ENCODE data around the gene DDX51.
"Not testable (repeated sequence)": the region's sequence is repeated elsewhere in the genome, so short reads cannot be mapped to it uniquely, and the experiment has no call there.

DDX51 gene

DNA sequence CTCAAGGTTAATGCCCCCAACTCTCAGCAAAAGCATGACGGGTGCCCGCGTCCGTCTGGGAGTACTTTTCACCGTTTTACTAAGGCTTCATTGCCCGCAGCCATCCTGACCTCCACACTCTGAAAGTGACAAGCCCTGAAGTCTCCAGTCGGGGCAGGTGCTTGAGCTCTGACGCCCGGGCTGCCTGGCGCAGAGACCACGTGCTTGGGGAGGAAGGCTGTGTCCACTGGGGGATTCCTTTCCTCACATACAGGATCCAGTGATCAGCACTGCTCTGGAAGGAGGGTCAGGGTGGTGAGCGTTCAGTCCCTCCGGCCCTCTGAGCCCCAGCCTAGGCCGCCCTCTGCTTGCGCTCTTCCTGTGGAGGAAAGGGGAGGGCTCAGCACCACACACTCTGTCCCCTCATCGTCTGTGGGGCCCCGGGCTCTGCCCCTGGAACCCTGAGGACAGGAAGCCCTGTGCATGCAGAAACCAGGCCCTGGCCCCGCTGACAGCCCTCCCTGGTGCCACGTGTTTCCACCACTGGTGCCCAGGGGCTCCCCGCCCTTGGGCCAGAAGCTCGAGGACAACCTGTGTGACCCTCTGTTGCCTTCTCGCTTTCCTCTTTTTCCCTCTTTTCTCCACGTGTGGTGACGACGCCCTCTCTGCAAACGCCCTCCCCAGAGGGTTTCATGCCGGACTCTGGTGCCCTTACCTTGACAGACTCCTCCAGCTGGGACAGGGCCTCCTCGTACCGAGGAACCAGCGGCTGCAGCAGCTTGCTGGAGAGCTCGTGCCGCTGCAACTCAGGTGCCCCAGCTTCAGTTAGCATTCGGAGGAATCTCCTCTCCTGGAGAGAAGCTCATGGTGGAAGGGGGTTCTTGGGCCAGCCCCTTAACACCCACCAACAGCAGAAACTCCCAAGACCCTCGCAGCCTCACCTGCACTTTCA, 4.9 kb downstream of the DDX51 start:
- DNase-seq, result peak; percentile 46

DNA sequence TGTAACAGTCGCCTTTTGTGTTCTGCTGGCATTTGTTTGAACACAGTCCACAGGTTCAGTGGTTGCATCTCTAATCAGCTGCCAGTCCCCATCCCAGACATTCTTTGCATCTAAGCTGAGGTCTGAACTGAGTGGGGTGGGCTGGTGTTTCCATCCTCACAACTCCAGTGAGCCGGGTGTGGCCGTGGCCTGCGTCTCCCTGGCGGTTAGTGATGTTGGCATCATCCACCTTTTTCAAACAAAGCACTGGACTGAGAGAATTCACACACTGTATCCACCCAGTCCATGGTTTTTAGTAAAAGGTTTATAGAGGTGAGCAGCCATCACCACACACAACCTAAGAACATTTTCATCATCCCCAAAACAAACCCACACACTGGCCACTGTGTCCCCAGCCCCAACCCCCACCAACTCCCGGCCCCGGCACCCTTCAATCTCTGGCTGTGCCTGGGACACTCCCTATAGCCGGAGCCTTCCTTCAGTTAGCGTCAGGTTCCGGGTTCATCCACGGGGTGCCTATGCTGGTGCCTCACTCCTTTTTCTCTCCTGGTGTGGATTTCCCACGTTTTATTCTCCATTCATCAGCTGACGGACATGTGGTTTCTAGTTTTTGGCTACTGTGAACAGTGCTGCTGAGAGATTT, 6.5 kb downstream of the DDX51 start:
- peak; percentile 50 for DNase-seq

DNA sequence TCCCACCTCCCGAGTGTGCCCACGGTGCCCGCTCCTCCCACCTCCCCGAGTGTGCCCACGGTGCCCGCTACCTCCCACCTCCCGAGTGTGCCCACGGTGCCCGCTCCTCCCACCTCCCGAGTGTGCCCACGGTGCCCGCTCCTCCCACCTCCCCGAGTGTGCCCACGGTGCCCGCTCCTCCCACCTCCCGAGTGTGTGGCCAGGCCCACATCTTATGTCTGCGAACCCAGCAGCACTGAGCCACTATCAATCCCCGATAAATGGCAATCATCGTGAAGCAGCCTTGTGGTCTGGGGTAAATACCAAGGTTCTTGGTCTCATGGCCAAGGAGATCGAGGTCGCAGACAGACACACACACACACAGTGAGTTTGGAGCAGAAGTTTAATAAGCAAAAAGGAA, 7.9 kb downstream of the DDX51 start:
- not testable (repeated sequence) for DNase-seq

DNA sequence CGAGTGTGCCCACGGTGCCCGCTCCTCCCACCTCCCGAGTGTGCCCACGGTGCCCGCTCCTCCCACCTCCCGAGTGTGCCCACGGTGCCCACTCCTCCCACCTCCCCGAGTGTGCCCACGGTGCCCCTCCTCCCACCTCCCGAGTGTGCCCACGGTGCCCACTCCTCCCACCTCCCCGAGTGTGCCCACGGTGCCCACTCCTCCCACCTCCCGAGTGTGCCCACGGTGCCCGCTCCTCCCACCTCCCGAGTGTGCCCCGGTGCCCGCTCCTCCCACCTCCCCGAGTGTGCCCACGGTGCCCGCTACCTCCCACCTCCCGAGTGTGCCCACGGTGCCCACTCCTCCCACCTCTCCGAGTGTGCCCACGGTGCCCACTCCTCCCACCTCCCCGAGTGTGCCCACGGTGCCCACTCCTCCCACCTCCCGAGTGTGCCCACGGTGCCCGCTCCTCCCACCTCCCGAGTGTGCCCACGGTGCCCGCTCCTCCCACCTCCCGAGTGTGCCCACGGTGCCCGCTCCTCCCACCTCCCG, 9.4 kb downstream of the DDX51 start:
- not testable (repeated sequence) for DNase-seq

DNA sequence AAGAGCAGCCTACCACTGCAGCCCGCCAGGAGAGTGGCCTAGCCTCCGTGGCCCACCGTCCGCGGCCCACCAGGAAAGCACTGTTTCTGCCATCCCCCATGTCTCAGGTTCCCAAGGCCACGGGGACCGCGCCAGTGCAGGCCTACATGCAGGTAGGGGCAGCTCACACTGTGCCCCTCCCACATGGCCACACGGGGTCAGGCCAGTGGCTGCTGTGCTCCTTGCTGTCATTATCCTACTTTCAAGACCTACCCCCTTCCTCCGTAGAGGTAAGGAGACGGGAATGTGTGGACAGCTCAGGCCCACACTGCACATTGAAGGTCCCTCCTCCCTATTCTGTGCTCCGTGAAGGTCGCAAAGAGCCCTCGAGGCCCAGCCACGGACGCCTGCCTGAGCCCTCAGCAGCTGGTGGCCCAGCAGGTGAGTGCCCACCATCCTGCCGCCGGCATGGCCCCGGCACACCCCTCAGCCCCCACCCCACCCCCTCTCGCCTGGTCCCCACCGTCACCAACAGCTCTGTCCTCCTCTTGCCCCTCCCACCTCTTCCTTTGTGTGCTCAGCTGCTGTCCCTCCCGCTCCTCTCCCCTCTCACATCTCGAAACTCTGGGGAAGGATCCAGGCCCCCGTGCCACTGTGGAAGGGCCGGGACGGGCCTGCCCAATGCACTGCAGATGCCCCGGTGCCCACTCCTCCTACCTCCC, 10.0 kb downstream of the DDX51 start:
- DNase-seq, result no peak

DNA sequence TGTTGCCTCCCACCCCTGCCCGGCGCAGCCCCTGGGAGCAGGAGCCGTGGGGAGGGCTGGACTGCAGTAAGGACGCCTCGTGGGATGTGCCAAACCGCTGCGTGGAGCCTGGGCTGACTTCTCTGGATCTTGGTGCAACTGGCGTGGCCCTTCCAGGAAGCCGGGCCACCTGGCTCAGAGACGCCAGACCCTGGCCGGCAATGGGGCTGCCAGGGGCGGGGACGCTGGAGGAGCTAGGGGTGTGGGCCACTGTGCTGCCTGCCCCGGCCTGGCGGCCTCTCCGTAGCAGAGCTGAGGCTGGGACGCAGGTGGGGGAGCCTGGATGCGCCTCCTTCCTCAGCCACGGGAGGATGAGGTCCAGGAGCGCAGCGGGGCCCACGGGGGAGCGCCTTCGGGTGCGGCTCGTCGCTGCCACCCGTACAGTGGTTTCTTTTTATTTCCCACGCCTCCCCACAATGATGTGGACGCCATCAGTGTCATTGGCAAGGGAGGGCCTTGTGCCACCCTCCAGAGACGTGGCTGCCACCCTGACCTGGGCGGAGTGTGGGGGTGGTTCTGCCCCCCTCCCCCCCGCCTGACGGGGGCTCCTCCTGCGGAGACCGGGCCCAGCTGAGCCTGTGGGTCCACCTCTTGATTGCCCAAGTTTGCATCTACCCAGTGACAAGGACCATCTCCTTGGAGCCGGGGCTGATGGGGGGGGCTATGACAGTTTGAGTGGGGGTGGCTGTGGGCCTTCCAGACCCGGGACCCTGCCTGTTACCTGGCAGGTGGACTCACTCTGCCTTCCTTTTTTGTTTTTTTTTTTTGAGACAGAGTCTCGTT, 11.3 kb downstream of the DDX51 start:
- no peak for DNase-seq

DNA sequence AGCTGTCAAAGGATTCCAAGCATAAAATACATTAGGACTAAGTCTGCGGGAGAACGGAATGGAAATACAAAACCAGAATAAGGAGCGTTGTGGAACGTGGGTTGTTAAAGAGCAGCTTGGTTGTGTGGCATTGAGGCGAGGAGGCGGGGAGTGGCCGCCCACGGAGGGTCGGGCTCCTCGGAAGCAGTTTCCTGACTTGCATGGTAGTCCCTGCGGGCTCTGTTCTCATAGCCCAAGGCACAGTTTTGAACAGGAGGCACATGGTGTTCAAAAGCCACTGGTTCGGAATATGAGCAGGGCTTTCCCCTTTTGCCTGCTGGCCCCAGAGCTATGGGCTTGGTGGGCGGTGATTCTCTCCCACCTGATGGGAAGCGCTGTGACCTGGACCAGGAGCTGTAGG, 12.2 kb downstream of the DDX51 start:
- no peak for DNase-seq

DNA sequence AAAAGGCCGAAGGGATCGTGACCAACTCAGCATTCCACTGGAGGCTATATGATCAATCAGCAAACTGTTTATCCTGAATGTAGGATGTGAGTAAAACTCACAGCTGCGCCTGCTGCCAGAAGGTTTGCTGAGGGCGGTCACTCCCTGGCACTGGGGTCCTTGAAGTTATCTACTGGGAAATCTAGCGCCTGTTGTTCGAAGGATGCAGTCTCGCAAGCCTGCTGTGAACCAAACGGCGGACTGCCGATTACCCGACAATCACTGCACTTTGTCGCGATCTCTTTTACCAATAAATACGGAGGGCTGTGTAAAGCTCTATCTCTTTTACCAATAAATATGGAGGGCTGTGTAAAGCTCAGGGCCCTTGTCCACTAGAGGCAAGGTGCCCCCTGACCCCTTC, 12.9 kb downstream of the DDX51 start:
- DNase-seq, result peak; percentile 29

DNA sequence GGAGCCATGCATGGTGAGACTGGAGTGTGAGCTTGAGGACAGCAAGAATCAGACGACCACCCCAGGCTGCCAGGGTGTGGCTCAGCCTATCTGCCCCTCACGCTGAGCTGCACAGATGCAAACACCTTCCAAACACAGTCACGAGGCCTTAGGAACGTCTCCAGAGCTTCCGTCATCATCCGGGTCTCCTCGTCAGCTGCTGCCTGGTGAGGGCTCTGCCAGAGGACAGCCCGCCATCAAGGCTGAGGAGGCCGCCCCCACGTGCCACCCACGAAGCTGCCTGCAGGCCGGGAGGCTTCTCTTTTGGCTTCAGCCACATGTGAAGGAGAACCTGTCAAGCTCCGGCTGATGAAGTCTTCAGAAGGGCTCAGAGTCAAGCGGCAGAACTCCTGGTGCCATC, 13.4 kb downstream of the DDX51 start:
- peak; percentile 40 for DNase-seq

DNA sequence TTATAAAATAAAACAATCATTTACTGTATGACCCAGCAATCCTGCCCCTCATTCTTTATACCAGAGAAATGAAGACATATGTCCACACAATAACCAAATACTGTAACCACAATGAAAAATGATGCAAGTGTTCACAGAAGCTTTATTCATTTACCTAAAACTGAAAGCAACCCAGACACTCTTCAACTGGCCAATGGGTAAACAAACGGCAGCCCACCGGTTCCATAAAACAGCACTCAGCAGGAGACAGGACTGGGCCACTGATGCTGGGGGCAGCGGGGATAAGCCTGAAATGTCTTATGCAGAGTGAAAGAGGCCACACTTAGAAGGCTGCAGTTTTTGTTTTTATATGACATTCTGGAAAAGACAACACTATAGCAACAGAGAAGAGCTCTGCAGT, 15.1 kb downstream of the DDX51 start:
- peak; percentile 28 for DNase-seq

DNA sequence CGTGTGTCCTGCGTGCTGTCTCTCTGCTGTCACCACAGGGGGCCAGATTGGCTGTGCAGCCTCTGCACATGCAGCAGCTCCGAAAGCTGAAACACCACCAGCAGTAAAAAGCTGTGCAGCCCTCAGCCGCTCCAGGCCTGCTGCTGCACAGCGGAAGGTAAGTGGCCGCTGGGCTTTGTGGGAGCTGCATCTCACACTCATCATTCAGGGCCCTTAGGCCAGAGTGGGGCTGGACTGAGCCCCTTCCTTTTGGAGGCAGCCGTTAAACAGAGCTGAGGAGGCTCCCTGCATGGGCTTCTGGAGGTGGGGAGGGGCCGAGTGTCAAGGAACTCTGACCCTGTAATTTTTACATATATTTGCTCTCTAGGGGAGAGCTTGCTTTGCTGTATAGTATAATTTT, 17.1 kb downstream of the DDX51 start:
- DNase-seq, result peak; percentile 33

DNA sequence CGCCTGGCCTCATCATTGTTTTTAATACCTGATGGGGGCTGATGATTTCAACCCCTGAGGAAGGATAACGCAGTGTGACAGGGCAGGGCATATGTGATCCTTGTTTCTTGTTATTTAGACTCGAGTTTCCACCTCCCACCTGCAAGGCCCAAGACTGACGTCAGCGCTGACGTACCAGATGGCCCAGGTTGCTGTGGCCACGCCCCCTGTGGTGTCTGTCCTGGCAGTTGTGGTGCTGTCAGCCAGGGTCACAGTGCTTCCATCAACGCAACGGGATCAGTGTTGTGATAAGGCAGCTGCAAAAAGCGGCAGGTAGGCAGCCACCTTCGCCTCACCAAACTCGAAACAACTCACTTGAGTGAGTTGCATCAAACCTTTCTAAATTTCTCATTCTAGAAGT, 18.4 kb downstream of the DDX51 start:
- peak; percentile 35 for DNase-seq

DNA sequence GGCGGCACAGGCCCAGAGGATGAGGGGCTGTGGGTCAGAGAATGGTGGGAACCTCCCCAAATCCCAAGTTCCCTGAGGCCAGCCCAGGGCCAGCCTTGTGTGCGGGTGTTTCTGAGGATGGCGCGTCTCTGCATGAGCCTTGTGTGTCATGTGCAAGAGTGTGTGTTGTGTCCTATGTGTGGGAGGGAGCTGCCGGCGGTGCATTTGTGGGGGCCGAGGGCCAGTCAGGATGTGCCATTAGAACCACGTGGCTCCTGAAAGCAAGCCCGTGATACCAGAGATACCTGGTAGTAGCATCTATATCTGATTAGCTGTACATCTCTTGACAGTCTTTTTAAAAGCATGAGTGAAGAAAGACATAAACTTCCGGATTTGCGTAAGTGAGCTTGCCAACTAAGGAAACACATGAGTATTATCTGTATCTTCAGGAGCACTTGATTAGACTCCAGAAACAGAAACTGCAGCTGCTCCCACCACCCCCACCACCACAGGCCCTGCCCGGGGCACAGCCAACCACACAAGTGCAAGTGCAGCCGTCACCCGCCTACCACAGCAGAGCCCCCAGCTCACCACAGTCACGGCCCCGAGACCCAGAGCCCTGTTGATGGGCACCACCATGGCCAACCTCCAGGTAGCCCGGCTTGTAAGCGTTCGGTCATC, 19.2 kb downstream of the DDX51 start:
- DNase-seq, result peak; percentile 45

DNA sequence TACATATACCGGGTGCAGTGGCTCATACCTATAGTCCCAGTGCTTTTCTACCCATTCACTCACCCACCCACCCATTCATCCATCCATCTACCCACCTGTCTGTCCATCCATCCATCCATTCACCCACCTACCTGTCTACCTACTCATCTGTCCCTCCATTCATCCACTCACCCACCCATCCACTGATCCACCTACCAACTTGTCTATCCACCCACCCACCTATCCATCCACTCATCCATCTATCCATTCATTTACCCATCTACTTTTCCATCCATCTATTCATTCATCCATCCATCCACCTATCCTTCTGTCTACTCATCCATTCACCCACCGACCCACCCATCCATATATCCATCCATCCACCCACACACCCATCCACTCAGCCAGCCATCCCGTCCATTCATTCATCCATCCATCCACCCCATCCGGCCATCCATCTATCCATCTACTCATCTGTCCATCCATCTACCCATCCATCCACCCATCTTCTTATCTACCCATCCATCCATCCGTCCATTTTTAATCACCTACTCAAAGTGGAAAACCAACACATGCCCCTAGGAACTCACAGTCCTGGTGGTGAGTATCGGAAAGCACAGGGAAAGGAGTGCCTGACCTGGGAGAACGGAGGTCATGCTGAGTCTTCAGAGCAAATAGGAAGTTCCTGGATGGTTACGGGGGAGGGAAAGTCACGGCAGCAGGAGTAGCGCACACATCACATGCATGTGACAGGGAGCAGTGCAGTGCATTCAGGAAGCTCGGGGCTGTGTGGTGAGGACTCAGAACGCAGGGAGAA, 20.0 kb downstream of the DDX51 start:
- DNase-seq, result no peak

DNA sequence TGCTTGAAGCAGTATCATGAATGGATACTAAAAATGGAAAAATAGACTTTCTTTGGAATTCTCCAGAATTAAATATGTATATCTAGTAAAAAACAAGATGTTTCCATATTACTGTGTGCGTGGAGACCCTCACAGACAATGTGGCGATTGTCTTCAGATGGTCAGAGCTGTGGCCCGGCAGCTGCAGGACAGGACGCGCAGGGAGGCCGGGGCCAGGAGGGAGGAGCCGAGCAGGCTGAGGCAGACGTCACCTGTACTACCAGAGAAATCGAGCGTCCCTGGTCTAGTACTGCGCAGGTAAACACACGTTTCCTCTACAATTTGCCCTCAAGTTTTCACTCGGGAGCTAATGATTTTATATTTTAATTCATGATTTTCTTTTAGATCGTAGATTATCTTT, 22.8 kb downstream of the DDX51 start:
- peak; percentile 17 for DNase-seq

DNA sequence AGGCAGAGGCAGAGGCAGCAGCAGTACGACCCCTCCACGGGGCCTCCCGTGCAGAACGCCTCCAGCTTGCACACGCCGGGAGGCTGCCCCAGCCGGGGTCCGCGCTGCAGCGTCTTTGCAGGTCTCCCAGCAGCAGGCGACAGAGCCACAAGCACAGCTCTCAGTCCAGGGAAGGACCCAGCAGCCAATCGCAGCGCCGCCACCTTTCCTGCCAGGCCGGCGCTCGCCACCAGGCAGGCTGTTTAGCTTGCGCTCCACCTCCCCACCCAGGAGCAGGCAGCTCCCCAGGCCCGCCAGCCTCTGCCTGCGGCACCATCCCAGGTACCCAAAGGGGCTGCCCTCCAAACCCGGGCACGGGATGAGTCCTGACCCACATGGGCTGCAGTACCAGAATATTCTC, 25.2 kb downstream of the DDX51 start:
- peak; percentile 37 for DNase-seq

DNA sequence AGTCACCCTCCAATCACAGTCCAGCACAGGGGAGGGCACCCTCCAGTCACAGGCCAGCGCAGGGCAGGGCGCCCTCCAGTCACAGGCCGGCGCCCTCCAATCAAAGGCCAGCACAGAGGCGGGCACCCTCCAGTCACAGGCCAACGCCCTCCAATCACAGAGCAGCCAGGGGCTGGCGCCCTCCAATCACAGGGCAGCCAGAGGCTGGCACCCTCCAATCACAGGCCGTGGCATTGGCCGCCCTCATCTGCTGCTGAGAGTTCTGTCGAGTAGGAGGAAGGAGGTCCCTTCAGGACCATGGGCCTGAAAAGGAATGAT, 26.6 kb downstream of the DDX51 start:
- DNase-seq, result peak; percentile 42

DNA sequence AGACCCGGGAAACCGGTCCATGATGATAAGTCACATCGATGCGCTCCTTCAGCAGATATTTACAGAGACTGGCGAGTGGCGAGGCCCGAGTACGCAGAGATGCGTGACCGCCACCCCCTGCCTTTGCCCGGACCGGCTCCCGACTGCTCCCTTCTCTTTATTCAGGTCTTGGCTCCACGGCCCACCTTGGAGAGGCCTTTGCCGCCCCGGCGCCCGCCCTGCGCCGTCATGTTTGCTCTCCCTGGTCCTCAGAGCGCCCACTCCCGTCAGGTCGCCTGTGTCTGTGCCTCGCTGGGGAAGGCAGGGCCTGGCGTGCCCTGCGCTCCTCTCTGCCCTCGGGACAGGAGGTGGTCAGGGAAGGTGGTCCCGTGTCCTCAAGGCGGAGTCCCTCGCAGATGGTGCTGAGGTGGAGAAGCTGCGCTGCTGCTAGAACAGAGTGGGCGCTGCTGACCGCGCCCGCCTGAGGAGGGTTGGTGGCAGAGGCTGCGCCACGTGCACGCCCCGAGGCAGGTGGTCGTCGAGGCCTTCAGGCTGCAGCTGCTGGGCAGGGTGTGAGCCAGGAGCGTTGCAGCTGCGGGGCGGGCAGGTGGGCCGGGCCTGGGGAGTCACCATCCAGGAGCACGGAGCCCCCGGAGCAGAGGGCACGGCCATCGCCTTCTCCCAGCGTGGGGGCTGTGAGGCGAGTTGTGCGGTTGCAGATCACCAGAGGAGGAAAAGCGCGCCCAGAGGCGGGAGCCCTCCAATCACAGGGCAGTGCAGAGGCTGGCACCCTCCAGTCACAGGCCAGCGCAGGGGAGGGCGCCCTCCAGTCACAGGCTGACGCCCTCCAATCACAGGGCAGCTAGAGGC, 27.2 kb downstream of the DDX51 start:
- DNase-seq, result peak; percentile 36

DNA sequence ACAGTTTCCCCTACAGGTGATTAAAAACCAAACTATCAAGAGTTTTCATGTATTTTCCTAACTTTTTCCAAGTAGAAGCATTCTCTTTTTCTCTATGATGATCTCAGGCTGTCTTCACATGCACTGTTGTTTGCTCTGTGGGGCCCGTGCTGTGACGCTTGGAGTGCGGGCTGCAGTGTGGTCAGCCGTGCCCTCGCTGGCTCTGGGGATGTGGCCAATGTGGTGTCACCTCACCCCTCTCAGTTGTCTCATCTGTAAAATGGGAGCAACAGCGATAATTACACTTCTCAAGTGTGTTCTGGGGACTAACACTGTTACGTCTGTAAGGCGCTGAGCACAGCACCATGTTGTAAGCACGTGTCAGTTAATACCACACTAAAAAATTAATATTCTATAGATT, 28.6 kb downstream of the DDX51 start:
- DNase-seq, result peak; percentile 39

DNA sequence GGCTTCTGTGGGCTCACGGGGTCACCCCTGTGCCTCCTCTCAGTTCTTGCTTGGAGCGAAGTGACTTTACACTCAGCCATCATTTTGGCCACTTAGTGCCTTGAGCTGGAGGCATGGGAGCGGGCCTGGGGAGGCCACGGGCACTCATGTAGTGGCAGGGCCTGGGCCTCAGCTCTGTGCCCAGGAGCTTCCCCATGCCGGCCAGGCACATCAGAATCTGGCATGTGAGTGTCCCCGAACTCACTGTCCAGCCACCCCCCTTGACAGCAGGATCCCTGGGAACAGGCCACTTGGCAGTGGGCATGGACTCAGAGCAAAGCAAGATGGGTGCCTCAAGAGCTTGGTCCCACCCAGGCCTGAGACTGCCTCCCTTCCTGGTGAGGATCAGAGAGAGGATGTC, 29.5 kb downstream of the DDX51 start:
- peak; percentile 39 for DNase-seq

Data from activated CD8-positive, alpha-beta memory T cell treated with anti-CD3 and anti-CD28 coated beads, Interleukin-2, amount 50 U/mL, for 48 hours (primary cell).